Neural crest cell (in vitro differentiated cells): ENCODE results near the gene GABBR2. TPM values are rescaled to one million over a fixed set of nuclear protein-coding genes. Genes with fewer than 3 reads are reported as not detected.

Source experiments
- DNase-seq: peaks from one replicate; pipeline ENCODE4 v3.0.0; 2021; ENCODE audit warnings: low read depth, mixed read lengths, low spot score
- H3K27ac Mint-ChIP-seq: one replicate; pipeline ENCODE4 v1.8.0; 2021; ENCODE audit warnings: mild to moderate bottlenecking, mixed read lengths; ENCODE audit not compliant: unreplicated experiment
- H3K27me3 Mint-ChIP-seq: 2 replicates; pipeline ENCODE4 v1.8.0; 2021; ENCODE audit warnings: low read depth, mild to moderate bottlenecking, mixed read lengths
- H3K36me3 Mint-ChIP-seq: 2 replicates; pipeline ENCODE4 v1.8.0; 2021; ENCODE audit warnings: low read depth, mild to moderate bottlenecking, mixed read lengths
- H3K4me1 Mint-ChIP-seq: 2 replicates; pipeline ENCODE4 v1.8.0; 2021; ENCODE audit warnings: mixed read lengths
- H3K4me3 Mint-ChIP-seq: one replicate; pipeline ENCODE4 v1.8.0; 2021; ENCODE audit warnings: mild to moderate bottlenecking, mixed read lengths
- H3K9me3 Mint-ChIP-seq: 2 replicates; pipeline ENCODE4 v1.8.0; 2021; ENCODE audit warnings: mixed read lengths
- total RNA-seq: library from RNA; stranded (reverse); gene quantifications from 2 replicates; pipeline ENCODE4 v1.2.1, GENCODE V29; 2021
- TF ChIP-seq, protein P1 (sequence below): fragments of 200-600 bp; sonication (generic); conservative IDR thresholded peaks from 2 replicates; pipeline ENCODE4 v1.5.0; 2021; ENCODE audit warnings: antibody characterized with exemption, mild to moderate bottlenecking

The GABBR2 gene
- total RNA-seq, 1 donor from 2014 or later, result 0.84 TPM

DNA sequence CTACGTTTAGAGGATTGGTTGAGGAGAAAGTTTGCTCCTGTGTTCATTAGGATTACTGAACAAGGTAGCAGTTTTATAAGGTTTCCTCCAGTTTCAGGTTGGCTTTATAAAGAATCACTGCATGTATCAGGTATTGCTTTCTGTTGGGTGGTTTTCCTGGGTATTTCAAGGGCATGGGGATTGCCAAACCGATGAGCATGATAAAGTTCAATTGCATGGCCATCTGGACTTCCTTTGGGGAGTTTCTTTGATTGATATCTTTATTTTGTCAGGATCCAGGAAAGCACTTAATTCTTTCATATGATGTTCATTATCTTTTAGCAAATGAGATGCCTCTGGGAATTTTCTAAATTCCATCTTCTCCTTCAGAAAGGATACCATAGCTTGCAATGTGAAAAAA is 10.3 kb upstream of the GABBR2 start:
- TF ChIP-seq, protein P1, sequence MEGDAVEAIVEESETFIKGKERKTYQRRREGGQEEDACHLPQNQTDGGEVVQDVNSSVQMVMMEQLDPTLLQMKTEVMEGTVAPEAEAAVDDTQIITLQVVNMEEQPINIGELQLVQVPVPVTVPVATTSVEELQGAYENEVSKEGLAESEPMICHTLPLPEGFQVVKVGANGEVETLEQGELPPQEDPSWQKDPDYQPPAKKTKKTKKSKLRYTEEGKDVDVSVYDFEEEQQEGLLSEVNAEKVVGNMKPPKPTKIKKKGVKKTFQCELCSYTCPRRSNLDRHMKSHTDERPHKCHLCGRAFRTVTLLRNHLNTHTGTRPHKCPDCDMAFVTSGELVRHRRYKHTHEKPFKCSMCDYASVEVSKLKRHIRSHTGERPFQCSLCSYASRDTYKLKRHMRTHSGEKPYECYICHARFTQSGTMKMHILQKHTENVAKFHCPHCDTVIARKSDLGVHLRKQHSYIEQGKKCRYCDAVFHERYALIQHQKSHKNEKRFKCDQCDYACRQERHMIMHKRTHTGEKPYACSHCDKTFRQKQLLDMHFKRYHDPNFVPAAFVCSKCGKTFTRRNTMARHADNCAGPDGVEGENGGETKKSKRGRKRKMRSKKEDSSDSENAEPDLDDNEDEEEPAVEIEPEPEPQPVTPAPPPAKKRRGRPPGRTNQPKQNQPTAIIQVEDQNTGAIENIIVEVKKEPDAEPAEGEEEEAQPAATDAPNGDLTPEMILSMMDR, result no peak
- H3K27ac Mint-ChIP-seq, result no peak overlapping the region
- H3K36me3 Mint-ChIP-seq, result no peaks in the 10 kb centered on the region
- H3K9me3 Mint-ChIP-seq, result no peaks in the 10 kb centered on the region
- no peak for DNase-seq
- H3K4me3 Mint-ChIP-seq, result no peak overlapping the region
- peaks cover 77% of the 10 kb centered on the region for H3K27me3 Mint-ChIP-seq
- no peaks in the 10 kb centered on the region for H3K4me1 Mint-ChIP-seq

DNA sequence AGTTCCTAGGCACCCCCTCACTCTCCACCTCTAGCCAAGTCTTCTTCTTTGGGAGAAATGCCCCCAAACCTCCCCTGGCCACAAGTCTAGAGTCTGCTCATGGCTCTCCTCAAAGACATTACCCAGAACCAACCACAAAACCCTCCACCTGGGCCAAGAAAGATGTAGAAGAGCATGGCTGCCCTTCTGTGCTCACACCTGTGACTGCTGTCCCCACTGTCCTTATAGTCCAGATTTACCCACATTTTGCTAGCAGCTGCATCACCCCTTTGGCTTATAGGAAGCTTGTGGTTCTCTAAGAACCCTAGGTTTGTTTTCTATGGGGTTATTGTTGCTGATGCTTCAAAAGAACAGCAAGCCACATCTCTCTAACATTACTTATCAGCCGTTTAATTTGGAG is 6.1 kb upstream of the GABBR2 start:
- Mint-ChIP-seq H3K4me1 (no peaks in the 10 kb centered on the region), H3K36me3 (no peaks in the 10 kb centered on the region), H3K4me3 (no peak overlapping the region), H3K27ac (no peak overlapping the region), H3K9me3 (no peaks in the 10 kb centered on the region), H3K27me3 (peaks cover 91% of the 10 kb centered on the region)
- no peak for DNase-seq
- TF ChIP-seq, protein P1, result no peak

DNA sequence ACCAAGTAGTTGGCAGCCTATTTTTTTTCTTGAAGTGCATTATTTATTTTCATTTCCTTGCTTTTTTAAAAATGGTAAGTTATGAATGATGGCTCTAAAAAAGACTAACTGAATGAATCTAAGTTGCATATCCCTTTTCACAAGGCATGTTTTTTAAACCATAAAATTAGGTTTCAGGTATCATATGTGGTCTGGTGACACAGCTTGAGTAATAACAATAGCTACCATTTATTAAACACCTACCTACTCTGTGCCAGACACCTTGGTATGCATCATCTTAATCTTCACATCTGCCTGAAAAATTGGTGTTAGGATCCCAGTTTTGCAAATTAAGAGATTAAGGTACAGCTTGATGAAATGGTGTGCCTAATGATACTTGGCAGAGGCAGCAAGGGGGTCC is 4.3 kb upstream of the GABBR2 start:
- Mint-ChIP-seq H3K27ac (no peak overlapping the region), H3K4me1 (no peaks in the 10 kb centered on the region), H3K27me3 (peaks cover 90% of the 10 kb centered on the region), H3K4me3 (no peak overlapping the region), H3K9me3 (no peaks in the 10 kb centered on the region), H3K36me3 (no peaks in the 10 kb centered on the region)
- no peak for DNase-seq
- TF ChIP-seq, protein P1, result no peak

DNA sequence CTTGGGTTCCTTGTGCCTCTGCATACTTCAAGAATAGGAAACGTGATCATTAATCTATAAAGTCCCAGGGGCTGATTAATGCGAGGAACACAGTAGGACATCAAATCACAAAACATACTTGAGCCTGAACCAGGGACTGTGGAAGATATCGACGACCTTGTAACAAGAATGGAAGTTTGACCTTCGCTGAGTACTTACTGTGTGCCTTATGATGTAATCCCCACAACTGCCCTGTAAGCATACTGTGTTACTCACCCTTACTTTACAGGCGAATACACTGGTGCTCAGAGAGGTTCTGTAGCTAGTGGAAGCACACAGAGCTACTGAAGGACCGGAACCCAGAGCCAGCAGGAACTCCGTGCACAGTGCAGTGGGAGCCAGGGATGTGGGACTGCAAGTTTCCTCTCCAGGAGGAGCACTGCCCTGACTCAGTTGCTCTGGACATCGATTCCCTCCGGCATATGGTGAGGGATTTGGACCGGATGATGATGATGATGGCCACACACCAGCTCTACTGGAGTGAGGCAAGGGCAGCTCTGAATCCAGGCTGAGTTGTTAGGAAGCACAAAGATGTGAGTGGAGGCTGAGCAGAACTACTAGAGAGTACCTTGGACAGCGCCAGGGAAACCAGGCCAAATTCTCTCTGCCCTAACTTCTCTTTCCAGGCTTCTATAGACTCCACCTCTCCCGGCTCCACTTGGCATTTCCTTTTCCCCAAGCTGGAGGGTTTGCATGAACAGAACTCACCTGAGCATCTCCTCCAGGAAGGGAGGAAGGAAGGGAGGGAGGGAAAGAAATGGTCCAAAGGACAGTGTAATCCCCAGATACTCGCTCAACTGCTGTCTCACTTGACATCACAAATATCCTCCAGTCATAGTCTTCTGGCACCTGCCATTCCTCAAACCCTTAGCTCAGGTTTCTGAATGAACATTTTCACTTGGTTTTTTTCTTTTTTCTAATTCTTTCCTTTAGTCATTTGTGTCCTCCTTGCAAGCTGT is 1.5 kb upstream of the GABBR2 start:
- TF ChIP-seq, protein P1, result no peak
- Mint-ChIP-seq H3K9me3 (no peaks in the 10 kb centered on the region), H3K4me1 (peaks cover 8% of the 10 kb centered on the region), H3K36me3 (no peaks in the 10 kb centered on the region), H3K27ac (no peak overlapping the region), H3K4me3 (peak overlapping the region; percentile 76), H3K27me3 (peaks cover 90% of the 10 kb centered on the region)
- DNase-seq, result peak; percentile 18

DNA sequence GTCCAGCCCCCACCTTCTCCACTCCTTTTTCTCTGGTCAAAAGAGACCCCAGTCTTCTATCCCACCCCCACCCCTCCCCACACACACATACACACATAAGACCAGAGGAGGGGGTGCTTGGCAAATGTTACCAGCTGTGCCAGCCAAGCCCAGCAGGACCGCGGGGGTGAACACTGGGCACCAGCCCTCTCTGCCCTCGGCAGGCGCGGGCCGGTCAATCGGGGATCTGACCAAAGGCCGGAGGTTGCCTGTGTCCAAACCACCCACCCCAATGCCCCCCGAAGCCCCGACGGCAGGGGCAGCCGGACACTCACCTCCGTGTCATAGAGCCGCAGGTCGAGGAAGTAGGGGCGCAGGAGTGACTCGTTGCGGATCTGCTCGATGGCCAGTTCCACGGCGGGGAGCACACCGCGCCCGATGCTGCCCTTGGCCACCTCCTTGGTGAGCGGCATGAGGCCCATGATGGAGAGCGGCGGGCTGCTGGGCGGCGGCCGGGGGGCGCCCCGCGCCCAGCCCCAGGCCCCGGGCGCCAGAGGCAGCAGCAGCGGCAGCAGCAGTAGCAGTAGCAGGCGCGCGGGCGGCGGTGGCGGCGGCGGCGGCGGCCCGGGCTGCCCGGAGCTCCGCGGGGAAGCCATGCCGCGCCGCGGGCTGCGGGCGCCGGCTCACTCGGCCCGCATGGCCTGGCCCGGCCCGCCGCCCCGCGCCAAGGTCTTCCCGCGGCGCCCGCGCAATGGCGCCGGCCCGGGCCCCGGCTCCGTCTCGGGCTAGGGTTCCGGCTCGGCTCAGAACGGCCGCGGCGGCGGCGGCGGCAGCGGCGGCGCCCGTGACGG is 417 bp downstream of the GABBR2 start:
- peaks cover 8% of the 10 kb centered on the region for H3K4me1 Mint-ChIP-seq
- no peak for DNase-seq
- H3K9me3 Mint-ChIP-seq, result no peaks in the 10 kb centered on the region
- H3K27ac Mint-ChIP-seq, result no peak overlapping the region
- H3K36me3 Mint-ChIP-seq, result no peaks in the 10 kb centered on the region
- H3K27me3 Mint-ChIP-seq, result peaks cover 87% of the 10 kb centered on the region
- TF ChIP-seq, protein P1, result no peak
- peak overlapping the region; percentile 65 for H3K4me3 Mint-ChIP-seq
